Stomach (tissue), 9 donors: ENCODE data around the gene AK1. TPM values are rescaled to one million over a fixed set of nuclear protein-coding genes. Genes with fewer than 3 reads are reported as not detected.

Source experiments
- DNase-seq, 2 donors: peaks; one replicate each; pipeline versions ENCODE4 v3.0.0 to v3.0.0-alpha.2; 2013 to 2019
- H3K27ac ChIP-seq, 5 donors: fragments of 200-600 bp in 4 of 5; sonication (generic) in 4 of 5; one replicate each; pipeline ENCODE4 v1.5.1; 2013 to 2019; ENCODE audit warnings: mild to moderate bottlenecking in 1 of 5, moderate library complexity in 1 of 5
- H3K27me3 ChIP-seq, 3 donors: fragments of 200-600 bp; sonication (generic); one replicate each; pipeline ENCODE4 v1.5.1; 2017 to 2019; ENCODE audit warnings: mixed run types in 1 of 3
- H3K36me3 ChIP-seq, 4 donors: fragments of 200-600 bp; sonication (generic); 1 replicate in 3 of 4; 2 replicates in 1 of 4; pipeline ENCODE4 v1.5.1; 2016 to 2019
- H3K4me1 ChIP-seq, 4 donors: fragments of 200-600 bp; sonication (generic); one replicate each; pipeline ENCODE4 v1.5.1; 2016 to 2019
- H3K4me3 ChIP-seq, 4 donors: fragments of 200-600 bp; sonication (generic) in 3 of 4; one replicate each; pipeline ENCODE4 v1.5.1; 2016 to 2019; ENCODE audit warnings: mild to moderate bottlenecking in 1 of 4
- H3K9me3 ChIP-seq, 4 donors: fragments of 200-600 bp; sonication (generic); one replicate each; pipeline ENCODE4 v1.5.1; 2016 to 2019
- EP300 ChIP-seq: sonication (generic); formaldehyde crosslinking; IDR thresholded peaks from one replicate; pipeline ENCODE4 v1.6.1; 2017; ENCODE audit warnings: antibody characterized with exemption
- POLR2A ChIP-seq, 4 donors: fragments of 450-650 bp; IDR thresholded peaks; one replicate each; pipeline ENCODE4 v1.6.1; 2016; ENCODE audit warnings: antibody characterized with exemption in 4 of 4, control low read depth in 2 of 4, mild to moderate bottlenecking in 1 of 4, moderate library complexity in 1 of 4
- POLR2AphosphoS5 ChIP-seq, 3 donors: sonication (generic); formaldehyde crosslinking; IDR thresholded peaks; one replicate each; pipeline ENCODE4 v1.6.1; 2016; ENCODE audit warnings: antibody characterized with exemption in 3 of 3
- WGBS, 5 donors: extraction: QIAGEN DNeasy Blood & Tissue Kit in 3 of 5; methylation state at CpG; one replicate each; pipeline versions ENCODE4 v1.1.5 to v1.1.7; 2013 to 2018; 5-methylcytosine and 5-hydroxymethylcytosine counted together
- intact Hi-C: fragments of 100-400 bp; cut with DNase I; formaldehyde crosslinking; loops from one replicate; pipeline ENCODE4 v1.15.1; 2023; ENCODE audit warnings: low total_unique reads
- polyA plus RNA-seq, 3 donors: library from polyadenylated mRNA; stranded (reverse); fragments of 200-250 nt; gene quantifications; one replicate each; pipeline ENCODE4 v1.2.3, GENCODE V29; 2013
- total RNA-seq, 5 donors: library from RNA; depleted of rRNA; stranded (reverse); fragments of >200 nt; gene quantifications; one replicate each; pipeline versions ENCODE4 v1.1.0 to v1.2.3, GENCODE V29; 2014 to 2016
- TF ChIP-seq, protein P1 (sequence below), 7 experiments: fragments of 450-650 bp in 4 of 7; fragments of 200-600 bp in 3 of 7; sonication (generic) in 3 of 7; IDR thresholded peaks; one replicate each; pipeline ENCODE4 v1.5.1; 2016 to 2019; ENCODE audit warnings: antibody characterized with exemption in 7 of 7, control low read depth in 2 of 7, mild to moderate bottlenecking in 1 of 7
- donor health status: healthy with polysubstance abuse.
- donor health status: Bipolar disorder and iron deficiency.
- donor health status: healthy.

Gene AK1
- total and polyA plus RNA-seq, 8 donors = 7.2 to 92.1 (median 64.4) TPM; not detected in 1

DNA sequence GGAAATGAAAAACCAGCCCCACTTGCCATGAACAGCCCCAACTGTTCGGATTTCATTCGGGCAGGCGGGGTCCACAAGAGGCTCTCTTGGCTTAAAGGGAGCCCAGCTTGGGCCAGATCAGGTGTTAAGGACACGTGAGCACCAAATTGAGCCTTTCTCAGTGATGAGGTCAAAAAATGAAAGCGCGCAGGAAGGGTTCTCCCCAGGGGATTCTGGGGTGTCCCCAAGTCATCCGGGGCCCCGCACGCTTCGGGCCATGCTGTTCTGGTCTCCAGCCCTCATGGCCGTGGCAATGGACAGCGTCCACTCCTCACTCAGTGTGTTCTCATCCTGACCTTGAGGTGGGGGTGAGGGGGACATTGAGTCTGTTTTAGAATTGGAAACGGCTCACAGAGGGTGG, 10.9 kb downstream of the AK1 start:
- peaks cover 7 to 18% (median 14%) of the 10 kb centered on the region in 4 donors for H3K4me1 ChIP-seq
- peaks cover 3 to 41% (median 34%) of the 10 kb centered on the region in 4 donors for H3K36me3 ChIP-seq
- no peaks in the 10 kb centered on the region for H3K9me3 ChIP-seq
- H3K27ac ChIP-seq = no peak overlapping the region
- no peak overlapping the region for H3K4me3 ChIP-seq
- DNase-seq = peak in 1 of 2 donors; percentile 1
- no peaks in the 10 kb centered on the region for H3K27me3 ChIP-seq
- 87 to 97% (median 95%) methylated on average over 13 of the region's 13 CpGs for WGBS, 5 donors
- intact Hi-C loops = loop anchor here (10.0 kb wide), 1 partner anchor 62 kb away; the partner anchor contains the start of gene FPGS
- TF ChIP-seq, protein P1, sequence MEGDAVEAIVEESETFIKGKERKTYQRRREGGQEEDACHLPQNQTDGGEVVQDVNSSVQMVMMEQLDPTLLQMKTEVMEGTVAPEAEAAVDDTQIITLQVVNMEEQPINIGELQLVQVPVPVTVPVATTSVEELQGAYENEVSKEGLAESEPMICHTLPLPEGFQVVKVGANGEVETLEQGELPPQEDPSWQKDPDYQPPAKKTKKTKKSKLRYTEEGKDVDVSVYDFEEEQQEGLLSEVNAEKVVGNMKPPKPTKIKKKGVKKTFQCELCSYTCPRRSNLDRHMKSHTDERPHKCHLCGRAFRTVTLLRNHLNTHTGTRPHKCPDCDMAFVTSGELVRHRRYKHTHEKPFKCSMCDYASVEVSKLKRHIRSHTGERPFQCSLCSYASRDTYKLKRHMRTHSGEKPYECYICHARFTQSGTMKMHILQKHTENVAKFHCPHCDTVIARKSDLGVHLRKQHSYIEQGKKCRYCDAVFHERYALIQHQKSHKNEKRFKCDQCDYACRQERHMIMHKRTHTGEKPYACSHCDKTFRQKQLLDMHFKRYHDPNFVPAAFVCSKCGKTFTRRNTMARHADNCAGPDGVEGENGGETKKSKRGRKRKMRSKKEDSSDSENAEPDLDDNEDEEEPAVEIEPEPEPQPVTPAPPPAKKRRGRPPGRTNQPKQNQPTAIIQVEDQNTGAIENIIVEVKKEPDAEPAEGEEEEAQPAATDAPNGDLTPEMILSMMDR (IDR thresholded peaks at IDR 0.05) = no peak
- TF ChIP-seq POLR2AphosphoS5 (IDR thresholded peaks at IDR 0.05) = no peak
- TF ChIP-seq POLR2A (IDR thresholded peaks at IDR 0.05) = no peak
- TF ChIP-seq EP300 = no peak

DNA sequence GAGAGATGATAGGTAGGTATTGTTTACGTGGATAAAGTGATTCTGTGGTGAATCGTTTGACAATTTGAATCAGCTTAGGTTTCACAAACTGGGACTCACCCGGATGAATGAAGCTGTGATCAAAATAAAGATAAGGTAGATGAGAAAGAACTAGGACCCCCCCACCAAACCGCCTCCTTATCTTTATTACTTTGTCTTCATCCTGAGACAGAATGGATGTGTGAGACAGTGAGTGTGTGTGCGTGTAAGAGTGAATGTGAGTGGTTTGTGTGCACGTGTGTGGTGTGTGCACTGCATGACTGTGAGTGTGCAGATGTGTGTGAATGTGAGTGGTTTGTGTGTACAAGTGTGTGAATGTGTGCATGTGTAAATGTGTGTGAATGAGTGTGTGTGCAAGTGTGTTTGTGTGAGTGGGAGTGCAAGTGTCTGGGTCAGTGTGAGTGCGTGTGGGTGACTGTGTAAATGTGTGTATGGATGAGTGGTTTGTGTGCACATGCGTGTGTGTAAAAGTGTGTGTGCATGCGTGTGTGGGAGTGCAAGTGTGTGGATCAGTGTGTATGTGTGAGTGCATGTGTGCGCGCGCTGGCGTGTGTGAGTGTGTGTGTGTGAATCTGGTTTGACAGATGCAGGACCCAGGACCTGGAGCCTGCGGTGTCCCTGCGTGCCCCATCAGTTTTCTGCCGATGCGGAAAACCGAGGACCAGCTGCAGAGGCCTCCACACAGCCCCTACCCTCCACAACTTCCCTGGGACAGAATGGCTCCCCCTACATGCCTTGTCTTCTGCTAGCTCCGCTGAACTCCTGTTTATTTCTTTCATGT, 11.6 kb downstream of the AK1 start:
- Histone ChIP-seq H3K4me1 (peaks cover 7 to 25% (median 18%) of the 10 kb centered on the region in 4 donors), H3K27me3 (no peaks in the 10 kb centered on the region), H3K36me3 (peaks cover 3 to 35% (median 27%) of the 10 kb centered on the region in 4 donors), H3K27ac (no peak overlapping the region), H3K9me3 (no peaks in the 10 kb centered on the region), H3K4me3 (no peak overlapping the region)
- 68 to 83% (median 79%) methylated on average over 19 of the region's 19 CpGs for WGBS, 5 donors
- DNase-seq = peak in 1 of 2 donors; percentile 3
- TF ChIP-seq, protein P1 (IDR thresholded peaks at IDR 0.05) = no peak
- no peak for TF ChIP-seq POLR2AphosphoS5 (IDR thresholded peaks at IDR 0.05)
- intact Hi-C loops = loop anchor here (10.0 kb wide), 1 partner anchor 61 kb away; the partner anchor contains the start of gene FPGS

DNA sequence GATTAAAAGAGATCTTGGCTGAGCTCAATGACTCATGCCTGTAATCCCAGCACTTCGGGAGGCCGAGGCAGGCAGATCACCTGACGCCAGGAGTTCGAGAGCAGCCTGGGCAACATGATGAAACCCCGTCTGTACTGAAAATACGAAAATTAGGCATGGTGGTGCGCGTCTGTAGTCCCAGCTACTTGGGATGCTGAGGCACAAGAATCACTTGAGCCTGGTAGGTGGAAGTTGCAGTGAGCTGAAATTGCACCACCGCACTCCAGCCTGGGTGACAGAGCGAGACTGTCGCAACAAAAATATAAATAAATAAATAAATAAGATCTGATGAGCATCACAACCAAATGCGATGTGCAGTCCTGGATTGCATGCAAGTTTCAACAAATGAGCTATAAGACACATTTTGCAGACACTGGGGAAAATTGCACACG, 14.3 kb downstream of the AK1 start:
- intact Hi-C loops = loop anchor here (10.0 kb wide), 1 partner anchor 58 kb away; the partner anchor contains the start of gene FPGS
- Histone ChIP-seq H3K27ac (peak overlapping the region in 4 of 5 donors; percentile 58 to 76 (median 64)), H3K4me3 (no peak overlapping the region), H3K4me1 (peaks cover 16 to 40% (median 29%) of the 10 kb centered on the region in 4 donors), H3K36me3 (peaks cover 3 to 12% (median 11%) of the 10 kb centered on the region in 4 donors), H3K27me3 (no peaks in the 10 kb centered on the region), H3K9me3 (no peaks in the 10 kb centered on the region)
- 82 to 86% (median 84%) methylated on average over 13 of the region's 13 CpGs for WGBS, 5 donors
- TF ChIP-seq POLR2AphosphoS5 (IDR thresholded peaks at IDR 0.05) (no peak), EP300 (no peak), POLR2A (IDR thresholded peaks at IDR 0.05) (no peak)
- TF ChIP-seq, protein P1 (IDR thresholded peaks at IDR 0.05) = no peak
- no peak for DNase-seq

DNA sequence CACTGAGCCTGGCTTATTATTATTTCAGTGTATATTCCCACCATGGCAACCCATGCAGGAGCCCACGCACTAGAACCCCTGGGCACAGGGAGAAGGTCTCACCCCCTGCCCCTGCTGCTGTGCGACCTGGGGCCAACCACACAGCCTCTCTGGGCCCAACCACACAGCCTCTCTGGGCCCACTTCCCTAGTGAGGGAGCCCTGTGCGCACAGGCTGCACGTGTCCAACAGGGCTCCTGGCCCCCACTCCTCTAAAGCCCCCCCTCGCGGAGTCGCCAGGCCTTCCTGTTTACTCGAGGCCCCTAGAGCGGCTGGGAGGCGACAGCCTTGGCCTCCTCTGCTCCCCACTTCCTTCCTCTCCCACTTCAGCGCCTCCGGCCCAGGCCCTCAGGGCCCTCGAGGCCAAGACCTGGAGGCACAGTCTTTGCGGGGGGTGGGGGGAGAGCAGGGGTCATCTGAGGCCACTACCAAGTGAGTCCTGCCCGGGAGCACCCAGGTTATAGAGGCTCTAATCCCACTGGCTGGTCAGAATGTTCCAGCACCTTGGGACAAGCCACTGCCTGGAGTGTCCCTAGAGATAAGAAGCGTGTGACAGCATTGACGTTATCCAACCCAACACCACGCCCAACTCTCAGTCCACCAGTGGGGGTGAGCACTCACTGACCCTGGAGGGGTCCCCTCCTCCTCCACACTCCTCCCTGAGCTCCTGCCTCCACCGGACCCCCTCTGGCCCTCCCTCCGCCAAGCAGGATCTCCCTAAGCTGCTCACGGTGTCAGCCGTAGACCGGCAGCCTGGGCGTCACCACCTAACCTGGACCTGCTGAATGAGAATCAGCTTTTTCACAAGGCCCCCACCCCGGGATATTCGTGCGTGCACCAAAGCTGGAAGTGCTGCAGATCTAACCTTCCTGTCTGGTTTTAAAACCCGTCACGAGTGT, 15.1 kb downstream of the AK1 start:
- 39 to 50% (median 44%) methylated on average over 25 to 29 of the region's 29 CpGs for WGBS, 5 donors
- no peak overlapping the region for H3K4me3 ChIP-seq
- no peaks in the 10 kb centered on the region for H3K9me3 ChIP-seq
- H3K27me3 ChIP-seq = no peaks in the 10 kb centered on the region
- H3K4me1 ChIP-seq = peaks cover 21 to 48% (median 34%) of the 10 kb centered on the region in 4 donors
- H3K36me3 ChIP-seq = peaks cover 2 to 3% (median 3%) of the 10 kb centered on the region in 4 donors
- intact Hi-C loops = loop anchor here (10.0 kb wide), 1 partner anchor 58 kb away; the partner anchor contains the start of gene FPGS
- H3K27ac ChIP-seq = peak overlapping the region; percentile 54 to 76 (median 59)
- TF ChIP-seq EP300 = no peak
- TF ChIP-seq POLR2AphosphoS5 (IDR thresholded peaks at IDR 0.05) = peak in 2 of 3 donors; percentile 16 to 54
- DNase-seq = peak; percentile 57 to 84
